GM12801 (cell line): Measurements from ENCODE around the gene MFGE8.

Experiments
- TF ChIP-seq, protein P1 (sequence below): IDR thresholded peaks from one replicate; pipeline ENCODE4 v1.5.1; 2011; ENCODE audit warnings: control low read depth; ENCODE audit not compliant: insufficient read length; ENCODE audit errors: extremely low read depth

MFGE8 gene

DNA sequence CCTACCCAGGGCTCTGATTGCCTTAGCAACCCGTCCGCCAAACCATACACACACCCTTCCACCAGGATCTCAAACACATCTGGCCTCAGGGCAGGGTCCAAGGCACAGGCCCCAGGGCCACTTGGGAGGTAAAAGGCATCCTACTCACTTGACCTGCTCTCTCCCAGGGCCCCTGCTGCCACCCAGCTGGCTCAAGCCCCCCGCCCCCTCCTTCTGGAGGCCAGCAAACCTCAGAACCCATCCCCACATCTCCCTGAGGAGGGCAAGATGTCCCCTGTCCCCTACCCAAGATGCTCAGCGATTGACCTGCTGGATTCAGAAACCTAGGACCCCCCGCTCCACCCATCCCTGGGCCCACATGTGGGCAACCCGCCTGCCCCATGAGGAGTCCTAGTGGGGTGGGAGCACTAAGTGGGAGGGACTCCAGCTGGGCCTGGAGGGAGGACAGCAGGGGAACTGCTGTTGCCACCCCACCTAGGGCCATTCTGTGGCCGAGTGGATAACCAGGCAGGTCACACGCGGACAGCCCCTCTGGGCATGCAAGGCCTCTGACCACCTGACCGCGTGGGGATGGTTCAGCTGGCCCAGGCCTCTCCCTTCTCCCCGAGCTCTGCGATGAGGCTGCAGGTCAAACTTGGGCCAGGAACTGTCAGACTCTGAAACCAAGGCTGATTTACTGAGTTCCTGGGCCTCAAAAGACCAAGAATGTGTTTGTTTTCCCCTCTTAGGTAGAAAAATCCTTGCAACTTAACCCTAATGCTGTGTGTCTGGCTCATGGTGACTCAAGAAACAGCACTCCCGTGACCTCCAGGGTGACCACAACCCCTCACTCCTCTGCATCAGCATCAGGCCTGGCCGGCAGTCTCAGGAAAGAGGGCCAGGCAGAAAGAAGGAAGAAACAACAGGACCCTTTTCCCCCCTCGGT lies 4.2 kb downstream of the MFGE8 start:
- TF ChIP-seq, protein P1, sequence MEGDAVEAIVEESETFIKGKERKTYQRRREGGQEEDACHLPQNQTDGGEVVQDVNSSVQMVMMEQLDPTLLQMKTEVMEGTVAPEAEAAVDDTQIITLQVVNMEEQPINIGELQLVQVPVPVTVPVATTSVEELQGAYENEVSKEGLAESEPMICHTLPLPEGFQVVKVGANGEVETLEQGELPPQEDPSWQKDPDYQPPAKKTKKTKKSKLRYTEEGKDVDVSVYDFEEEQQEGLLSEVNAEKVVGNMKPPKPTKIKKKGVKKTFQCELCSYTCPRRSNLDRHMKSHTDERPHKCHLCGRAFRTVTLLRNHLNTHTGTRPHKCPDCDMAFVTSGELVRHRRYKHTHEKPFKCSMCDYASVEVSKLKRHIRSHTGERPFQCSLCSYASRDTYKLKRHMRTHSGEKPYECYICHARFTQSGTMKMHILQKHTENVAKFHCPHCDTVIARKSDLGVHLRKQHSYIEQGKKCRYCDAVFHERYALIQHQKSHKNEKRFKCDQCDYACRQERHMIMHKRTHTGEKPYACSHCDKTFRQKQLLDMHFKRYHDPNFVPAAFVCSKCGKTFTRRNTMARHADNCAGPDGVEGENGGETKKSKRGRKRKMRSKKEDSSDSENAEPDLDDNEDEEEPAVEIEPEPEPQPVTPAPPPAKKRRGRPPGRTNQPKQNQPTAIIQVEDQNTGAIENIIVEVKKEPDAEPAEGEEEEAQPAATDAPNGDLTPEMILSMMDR = no peak

DNA sequence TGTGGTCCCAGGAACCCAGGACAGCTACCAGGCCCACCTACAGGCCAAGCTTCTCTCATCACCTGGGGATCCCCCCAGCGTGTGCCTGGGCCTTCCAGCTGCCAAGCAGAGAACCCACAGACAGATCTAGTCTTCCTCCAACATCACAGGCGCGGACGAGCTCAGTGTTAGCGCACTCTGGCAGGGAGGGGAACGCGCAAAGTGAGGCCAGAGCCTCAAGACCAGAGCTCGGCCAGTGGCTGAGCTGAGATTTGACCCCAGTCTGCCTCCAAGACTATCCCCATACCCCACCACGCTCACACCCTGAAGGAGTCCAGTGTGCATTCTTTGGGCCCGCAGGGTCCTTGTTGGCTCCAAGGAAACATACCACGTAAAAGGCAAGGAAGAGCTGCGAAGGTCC lies 5.1 kb downstream of the MFGE8 start:
- TF ChIP-seq, protein P1 = no peak

DNA sequence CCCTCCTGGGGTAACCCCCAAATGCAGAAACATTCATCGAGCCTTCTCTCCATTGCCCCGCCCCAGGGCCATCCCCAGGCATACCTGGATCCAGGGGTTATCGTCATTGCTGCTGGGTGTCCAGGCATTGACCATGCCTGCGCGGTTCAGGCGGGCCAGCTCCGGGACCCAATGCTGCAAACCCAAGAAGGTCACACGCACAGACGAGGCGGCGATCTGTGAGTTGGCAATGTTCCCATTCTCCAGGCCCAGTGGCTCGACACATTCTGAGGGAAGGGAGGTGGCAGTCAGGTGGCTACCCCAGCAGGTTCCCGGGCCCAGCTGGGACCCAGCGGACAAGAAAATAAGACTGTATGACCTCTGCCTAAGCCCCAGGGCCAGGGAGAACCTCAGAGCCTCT lies 6.1 kb downstream of the MFGE8 start:
- TF ChIP-seq, protein P1 = no peak

DNA sequence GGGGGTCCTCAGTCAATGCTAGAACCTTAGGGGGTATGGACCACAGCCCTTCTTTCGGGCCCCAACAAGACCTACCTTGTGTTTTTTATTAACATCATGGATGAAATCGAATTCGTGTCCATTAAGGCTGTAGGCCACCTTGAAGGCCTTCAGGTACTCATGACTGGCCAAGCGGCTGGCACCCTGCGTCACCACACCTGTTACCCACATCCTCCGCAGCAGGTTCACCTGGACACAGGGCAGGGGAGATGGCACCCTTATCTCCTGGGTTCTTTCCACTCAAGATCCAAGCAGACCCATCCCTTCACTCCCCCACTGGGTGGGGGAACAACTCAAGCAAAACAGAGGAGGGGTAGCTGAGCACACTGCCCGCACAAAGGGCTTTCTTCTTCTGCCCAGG lies 6.6 kb downstream of the MFGE8 start:
- TF ChIP-seq, protein P1 = no peak

DNA sequence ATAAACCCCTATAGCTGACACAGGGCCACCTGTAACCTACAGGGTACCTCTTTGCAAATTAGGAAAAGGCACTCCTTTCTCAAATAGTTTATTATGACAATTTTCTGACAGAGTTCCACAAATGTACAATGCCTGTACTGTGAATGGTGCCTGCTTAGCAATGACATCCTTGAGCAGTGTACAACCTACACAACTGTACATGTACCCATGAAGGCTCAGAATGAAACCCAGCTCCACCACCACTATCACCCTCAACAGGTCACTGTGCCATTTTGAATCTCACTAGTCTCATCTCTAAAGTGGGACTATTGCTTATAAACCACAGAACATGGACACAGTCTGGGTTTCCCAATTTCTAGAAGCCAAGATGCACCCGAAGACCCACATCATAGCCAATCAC lies 7.0 kb downstream of the MFGE8 start:
- TF ChIP-seq, protein P1 = no peak

DNA sequence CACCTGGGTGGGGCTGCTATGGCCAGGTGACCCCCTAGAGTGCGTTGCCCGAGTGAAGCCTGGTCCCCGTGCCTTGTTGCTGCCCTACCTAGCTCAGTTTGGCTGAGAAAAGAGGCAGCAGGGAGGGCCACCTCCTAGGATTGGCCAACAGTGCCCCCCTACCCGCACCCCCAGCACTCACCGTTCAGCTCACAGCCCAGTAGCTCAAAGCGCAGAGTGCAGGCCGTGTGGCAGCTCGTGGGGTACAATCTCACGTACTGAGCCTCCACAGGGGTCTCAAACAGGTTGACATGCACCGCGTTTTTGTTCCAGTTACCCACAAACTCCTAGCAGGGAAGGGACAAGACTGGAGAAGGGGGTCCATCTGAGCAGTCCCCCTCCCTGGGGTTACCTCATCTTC lies 7.6 kb downstream of the MFGE8 start:
- TF ChIP-seq, protein P1 = no peak

DNA sequence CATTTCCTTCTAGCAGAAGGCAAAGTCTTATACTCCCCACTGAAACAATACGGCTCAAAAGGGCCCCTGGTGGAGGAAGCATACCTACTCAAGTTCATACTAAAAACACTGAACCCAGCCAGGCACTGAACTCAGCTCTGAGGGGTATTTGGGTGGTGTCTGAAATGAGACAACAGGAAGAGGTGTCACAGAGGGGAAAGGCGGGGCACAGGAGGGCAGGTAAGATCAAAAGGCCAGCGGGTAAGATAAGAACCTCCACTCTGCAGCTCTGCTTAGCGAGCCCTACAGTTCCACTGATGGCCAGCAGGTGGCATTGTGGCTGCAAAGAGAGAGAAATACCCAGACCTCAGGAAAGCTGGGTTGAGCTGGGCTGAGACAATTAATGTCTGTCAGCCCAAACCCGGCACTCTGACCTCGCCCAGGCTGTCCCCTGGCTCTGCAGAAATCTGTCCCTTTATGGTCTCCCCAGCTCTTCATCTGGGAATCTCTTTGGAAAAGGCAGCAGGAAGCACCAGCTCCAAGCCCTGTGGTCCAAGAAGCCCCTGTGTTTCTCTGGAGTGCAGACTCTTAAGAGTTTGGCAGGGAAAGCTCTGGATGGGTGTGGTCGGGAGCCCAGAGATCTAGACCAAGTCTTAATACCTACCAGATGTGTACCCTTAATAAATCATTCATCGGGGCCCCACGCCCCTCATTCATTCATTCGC lies 8.4 kb downstream of the MFGE8 start:
- TF ChIP-seq, protein P1 = no peak
